DND-41 (cell line): Measurements from ENCODE around the gene PRRT4.

Source experiments
- CTCF ChIP-seq: IDR thresholded peaks from 2 replicates; pipeline ENCODE4 v1.5.1; 2012; ENCODE audit warnings: borderline replicate concordance, low read length, moderate library complexity, mild to moderate bottlenecking; ENCODE audit not compliant: poor library complexity, severe bottlenecking; ENCODE audit errors: extremely low read depth
- EZH2 ChIP-seq: IDR thresholded peaks from 3 replicates; pipeline ENCODE4 v1.6.1; 2012; ENCODE audit warnings: borderline replicate concordance, low read depth, mild to moderate bottlenecking, moderate library complexity, low read length, inconsistent platforms; ENCODE audit not compliant: severe bottlenecking

- TF ChIP-seq CTCF, result no peak
- no peak for TF ChIP-seq EZH2
Observed at GRCh38 chr7:128303643-128304042, 57.8 kb downstream of the PRRT4 start.
